SU-DHL-6 (cell line): ENCODE results near the gene SREBF1.

Experiments used
- H2AFZ ChIP-seq: fragments of 200-600 bp; sonication (generic); 2 replicates; pipeline ENCODE4 v1.6.1; 2014; ENCODE audit warnings: low read depth, mild to moderate bottlenecking, moderate library complexity, mixed read lengths, antibody characterized with exemption, low read length; ENCODE audit not compliant: severe bottlenecking
- H3F3A ChIP-seq: fragments of 200-600 bp; shearing (Covaris generic); 2 replicates; pipeline ENCODE4 v1.6.0; 2016; ENCODE audit warnings: antibody characterized with exemption, mild to moderate bottlenecking; ENCODE audit not compliant: insufficient read depth
- H3K27ac ChIP-seq: fragments of 200-600 bp; sonication (generic); 2 replicates; pipeline ENCODE4 v1.5.1; 2016; ENCODE audit warnings: low read depth, mild to moderate bottlenecking, low read length, moderate library complexity, mixed read lengths
- H3K27me3 ChIP-seq: fragments of 200-600 bp; sonication (generic), shearing (Covaris generic); 2 replicates; pipeline ENCODE4 v1.6.0; 2014; ENCODE audit warnings: mild to moderate bottlenecking, low read length
- H3K36me3 ChIP-seq: fragments of 200-600 bp; sonication (generic); 2 replicates; pipeline ENCODE4 v1.6.1; 2014; ENCODE audit warnings: mild to moderate bottlenecking, low read length, mixed read lengths
- H3K4me2 ChIP-seq: fragments of 300-600, 200-600 bp; shearing (Covaris generic), sonication (generic); 2 replicates; pipeline ENCODE4 v1.6.0; 2014; ENCODE audit warnings: low read length, low read depth, mild to moderate bottlenecking; ENCODE audit not compliant: poor library complexity, severe bottlenecking
- H3K4me3 ChIP-seq: fragments of 200-600 bp; sonication (generic); 2 replicates; pipeline ENCODE4 v1.5.1; 2014; ENCODE audit warnings: antibody characterized with exemption, low read length, mild to moderate bottlenecking, mixed read lengths; ENCODE audit not compliant: insufficient read depth, poor library complexity, severe bottlenecking
- H3K79me2 ChIP-seq: fragments of 200-600 bp; sonication (generic); 2 replicates; pipeline ENCODE4 v1.6.1; 2014; ENCODE audit warnings: mild to moderate bottlenecking, low read length, moderate library complexity; ENCODE audit not compliant: insufficient read depth
- H3K9ac ChIP-seq: fragments of 200-600 bp; sonication (generic); 2 replicates; pipeline ENCODE4 v1.7.0; 2014; ENCODE audit warnings: mild to moderate bottlenecking, low read length
- H3K9me2 ChIP-seq: fragments of 200-600 bp; sonication (generic); replicated peaks from 2 replicates; pipeline ENCODE4 v1.6.1; 2014; ENCODE audit warnings: low read length; ENCODE audit not compliant: insufficient read depth
- H3K9me3 ChIP-seq: fragments of 200-600 bp; sonication (generic); 2 replicates; pipeline ENCODE4 v1.6.1; 2014; ENCODE audit warnings: low read length, mixed read lengths; ENCODE audit not compliant: insufficient read depth
- H4K20me1 ChIP-seq: fragments of 200-600 bp; sonication (generic); 2 replicates; pipeline ENCODE4 v1.6.1; 2014; ENCODE audit warnings: low read depth, mild to moderate bottlenecking, antibody characterized with exemption, low read length, moderate library complexity, mixed read lengths
- EZH2phosphoT487 ChIP-seq: fragments of 200-600 bp; sonication (generic), shearing (Covaris generic); conservative IDR thresholded peaks from 2 replicates; pipeline ENCODE4 v1.6.1; 2018; ENCODE audit warnings: mild to moderate bottlenecking, antibody characterized with exemption, low read length, moderate library complexity, mixed read lengths
- TF ChIP-seq, protein P1 (sequence below): fragments of 200-600 bp; sonication (generic); IDR thresholded peaks from one replicate; pipeline ENCODE4 v1.5.1; 2017; ENCODE audit warnings: antibody characterized with exemption, mild to moderate bottlenecking, low read length, moderate library complexity; ENCODE audit not compliant: insufficient read depth, poor library complexity, severe bottlenecking

The SREBF1 gene

DNA sequence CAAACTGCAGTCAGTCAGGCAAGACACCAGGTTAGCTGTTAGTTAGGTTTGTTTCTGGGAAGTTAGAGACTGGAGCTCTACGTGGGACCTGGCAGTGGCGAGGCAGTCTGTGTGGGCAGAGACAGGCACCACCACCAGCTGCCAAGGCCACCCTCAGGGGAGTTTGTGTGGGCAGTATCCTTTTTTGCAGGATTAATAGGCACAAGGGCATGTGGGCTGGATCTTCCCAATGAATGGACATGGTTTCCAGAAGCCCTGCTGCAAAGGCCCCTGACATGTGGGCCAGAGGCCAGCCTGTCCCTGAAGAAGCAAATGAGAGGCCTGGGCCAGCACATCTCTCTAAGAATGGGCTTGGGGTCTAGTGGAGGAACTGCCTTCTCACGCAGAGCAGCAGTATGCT, 19.2 kb upstream of the SREBF1 start:
- Histone ChIP-seq H3K4me3 (no peak overlapping the region), H3K79me2 (no peaks in the 10 kb centered on the region), H3K9ac (no peak overlapping the region), H3F3A (no peaks in the 10 kb centered on the region), H4K20me1 (no peaks in the 10 kb centered on the region), H2AFZ (no peak overlapping the region), H3K36me3 (no peaks in the 10 kb centered on the region), H3K9me3 (no peaks in the 10 kb centered on the region), H3K4me2 (no peak overlapping the region), H3K9me2 (no peaks in the 10 kb centered on the region), H3K27me3 (no peaks in the 10 kb centered on the region), H3K27ac (no peak overlapping the region)
- TF ChIP-seq, protein P1, sequence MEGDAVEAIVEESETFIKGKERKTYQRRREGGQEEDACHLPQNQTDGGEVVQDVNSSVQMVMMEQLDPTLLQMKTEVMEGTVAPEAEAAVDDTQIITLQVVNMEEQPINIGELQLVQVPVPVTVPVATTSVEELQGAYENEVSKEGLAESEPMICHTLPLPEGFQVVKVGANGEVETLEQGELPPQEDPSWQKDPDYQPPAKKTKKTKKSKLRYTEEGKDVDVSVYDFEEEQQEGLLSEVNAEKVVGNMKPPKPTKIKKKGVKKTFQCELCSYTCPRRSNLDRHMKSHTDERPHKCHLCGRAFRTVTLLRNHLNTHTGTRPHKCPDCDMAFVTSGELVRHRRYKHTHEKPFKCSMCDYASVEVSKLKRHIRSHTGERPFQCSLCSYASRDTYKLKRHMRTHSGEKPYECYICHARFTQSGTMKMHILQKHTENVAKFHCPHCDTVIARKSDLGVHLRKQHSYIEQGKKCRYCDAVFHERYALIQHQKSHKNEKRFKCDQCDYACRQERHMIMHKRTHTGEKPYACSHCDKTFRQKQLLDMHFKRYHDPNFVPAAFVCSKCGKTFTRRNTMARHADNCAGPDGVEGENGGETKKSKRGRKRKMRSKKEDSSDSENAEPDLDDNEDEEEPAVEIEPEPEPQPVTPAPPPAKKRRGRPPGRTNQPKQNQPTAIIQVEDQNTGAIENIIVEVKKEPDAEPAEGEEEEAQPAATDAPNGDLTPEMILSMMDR: no peak
- TF ChIP-seq EZH2phosphoT487: no peak

DNA sequence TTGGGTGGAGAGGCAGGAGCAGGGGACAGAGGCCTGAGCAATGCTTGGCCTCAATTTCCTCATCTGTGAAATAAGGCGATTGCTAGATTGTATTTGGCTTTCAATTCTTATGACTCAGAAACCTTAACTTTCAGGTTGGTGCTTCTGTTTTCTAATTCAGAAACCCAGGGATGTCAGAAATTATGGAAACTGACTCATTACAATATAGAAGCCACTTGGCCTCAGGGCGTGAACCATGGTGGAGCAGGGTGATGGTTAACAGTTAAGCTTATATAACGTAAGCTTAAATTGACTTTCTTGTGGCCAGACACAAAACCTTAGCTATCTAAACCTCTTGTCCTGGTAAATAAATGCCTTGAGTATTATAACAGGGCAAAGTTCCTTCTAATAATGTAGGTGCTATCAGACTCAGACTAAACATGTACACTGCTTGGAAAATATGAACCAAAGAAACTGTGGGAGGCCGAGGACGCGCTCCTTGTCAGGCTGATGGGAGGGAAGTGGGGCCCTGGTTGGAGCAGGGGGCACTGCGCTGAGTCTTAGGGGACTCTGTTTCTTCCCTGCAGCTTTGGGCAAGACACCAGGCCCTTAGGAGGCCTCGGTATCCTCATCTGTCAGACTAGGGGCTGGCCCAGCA, 17.1 kb upstream of the SREBF1 start:
- TF ChIP-seq, protein P1: no peak
- TF ChIP-seq EZH2phosphoT487: no peak
- H4K20me1 ChIP-seq: no peaks in the 10 kb centered on the region
- no peaks in the 10 kb centered on the region for H3K79me2 ChIP-seq
- H3K27me3 ChIP-seq: no peaks in the 10 kb centered on the region
- H2AFZ ChIP-seq: no peak overlapping the region
- no peak overlapping the region for H3K9ac ChIP-seq
- no peaks in the 10 kb centered on the region for H3K36me3 ChIP-seq
- H3K4me3 ChIP-seq: no peak overlapping the region
- H3K4me2 ChIP-seq: no peak overlapping the region
- no peaks in the 10 kb centered on the region for H3K9me3 ChIP-seq
- no peaks in the 10 kb centered on the region for H3K9me2 ChIP-seq
- no peaks in the 10 kb centered on the region for H3F3A ChIP-seq
- H3K27ac ChIP-seq: no peak overlapping the region

DNA sequence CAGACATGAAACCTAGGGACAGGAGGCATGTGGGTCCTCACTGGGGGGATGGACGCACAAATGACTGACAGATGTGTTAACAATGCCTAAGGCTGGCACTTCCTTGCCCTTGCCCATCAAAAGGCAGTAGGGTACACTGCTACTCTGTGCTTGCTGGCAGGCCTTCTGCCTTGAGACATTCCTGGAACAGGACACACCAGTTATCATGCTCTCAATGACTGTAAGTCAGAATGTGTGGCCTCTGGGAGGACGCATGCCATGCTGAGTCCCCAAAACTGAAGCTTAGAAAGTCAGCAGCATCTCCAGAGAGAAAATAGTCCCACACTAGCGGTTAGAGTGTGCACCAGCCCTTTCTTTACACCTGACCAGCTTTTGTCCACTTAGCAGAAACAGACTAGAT, 16.1 kb upstream of the SREBF1 start:
- Histone ChIP-seq H3K9me3 (no peaks in the 10 kb centered on the region), H3K4me2 (no peak overlapping the region), H3K27ac (no peak overlapping the region), H3F3A (no peaks in the 10 kb centered on the region), H3K4me3 (no peak overlapping the region), H4K20me1 (no peaks in the 10 kb centered on the region), H3K36me3 (no peaks in the 10 kb centered on the region), H2AFZ (no peak overlapping the region), H3K9ac (no peak overlapping the region), H3K79me2 (no peaks in the 10 kb centered on the region), H3K9me2 (no peaks in the 10 kb centered on the region), H3K27me3 (no peaks in the 10 kb centered on the region)
- TF ChIP-seq, protein P1: no peak
- TF ChIP-seq EZH2phosphoT487: no peak
